ENCODE data around the gene PPARD. TPM values are rescaled to one million over a fixed set of nuclear protein-coding genes. Genes with fewer than 3 reads are reported as not detected.

PPARD gene
- total RNA-seq: 10 to 100 TPM; 10.0 to 22.0 (median 13.4) TPM
- polyA plus RNA-seq: 10 to 100 TPM; 13.8 to 23.8 TPM
- long read RNA-seq, donor 1, partial matches to known transcripts: 0 of 5 reads
- long read RNA-seq, donor 1, other reads (novel, unspliced or antisense): 4 of 5 reads
- long read RNA-seq, donor 2, partial matches to known transcripts: 6 of 8 reads
- long read RNA-seq, donor 2, other reads (novel, unspliced or antisense): 1 of 8 reads
- long read RNA-seq, donor 3, transcript PPARD-203 (8 exons, 3,747 nt): major isoform, 6 of 11 reads
- long read RNA-seq, donor 3, partial matches to known transcripts: 5 of 11 reads
- long read RNA-seq, donor 3, other reads (novel, unspliced or antisense): 0 of 11 reads

DNA sequence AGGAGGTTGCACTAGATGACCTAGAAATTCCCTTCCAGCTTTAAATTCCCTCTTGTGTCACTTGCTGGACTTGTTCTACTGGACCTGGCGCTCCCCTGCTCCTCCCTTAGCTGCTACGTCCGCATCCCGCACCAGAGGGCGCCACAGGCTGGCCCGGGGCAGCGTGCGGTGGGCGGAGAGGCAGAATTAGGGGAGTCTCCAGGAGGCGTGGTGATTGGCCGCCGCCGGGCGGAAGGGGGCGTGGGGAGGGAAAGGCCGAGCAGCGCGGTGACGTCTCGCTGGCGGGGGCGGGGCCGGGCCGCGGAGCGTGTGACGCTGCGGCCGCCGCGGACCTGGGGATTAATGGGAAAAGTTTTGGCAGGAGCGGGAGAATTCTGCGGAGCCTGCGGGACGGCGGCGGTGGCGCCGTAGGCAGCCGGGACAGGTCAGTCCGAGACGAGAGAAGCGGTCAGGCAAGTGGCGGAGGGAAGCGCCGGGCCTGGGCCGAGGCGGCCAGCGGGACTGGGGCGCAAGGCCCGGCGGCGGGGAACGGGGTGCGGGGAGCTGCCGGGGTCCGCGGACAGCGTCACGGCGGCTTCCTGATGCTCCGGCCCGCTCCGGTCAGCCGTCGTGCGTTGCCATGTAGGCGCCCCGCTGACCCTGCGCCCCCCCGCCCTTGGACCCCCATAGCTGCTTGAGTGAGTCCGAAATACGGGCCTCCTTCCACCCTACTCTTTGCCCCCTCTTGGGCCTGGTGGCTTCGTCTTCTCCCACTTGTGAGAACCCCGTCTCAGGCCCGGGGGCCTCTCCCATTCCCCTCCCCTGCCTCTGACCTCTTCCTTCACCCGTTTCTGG is at the start of gene PPARD:
TSS of gene PPARD (plus strand) at position 301 of the 834 bp plus-strand sequence. CDS start 68,530 bp downstream, outside the sequence.
- no peaks in the 10 kb centered on the region for H3K9me3 ChIP-seq
- DNase-seq: peak; percentile 98 to 100 (median 98)
- H3K27ac ChIP-seq: peak within 1 kb of the TSS; percentile 62 to 94 (median 89)
- TF ChIP-seq, protein P1, sequence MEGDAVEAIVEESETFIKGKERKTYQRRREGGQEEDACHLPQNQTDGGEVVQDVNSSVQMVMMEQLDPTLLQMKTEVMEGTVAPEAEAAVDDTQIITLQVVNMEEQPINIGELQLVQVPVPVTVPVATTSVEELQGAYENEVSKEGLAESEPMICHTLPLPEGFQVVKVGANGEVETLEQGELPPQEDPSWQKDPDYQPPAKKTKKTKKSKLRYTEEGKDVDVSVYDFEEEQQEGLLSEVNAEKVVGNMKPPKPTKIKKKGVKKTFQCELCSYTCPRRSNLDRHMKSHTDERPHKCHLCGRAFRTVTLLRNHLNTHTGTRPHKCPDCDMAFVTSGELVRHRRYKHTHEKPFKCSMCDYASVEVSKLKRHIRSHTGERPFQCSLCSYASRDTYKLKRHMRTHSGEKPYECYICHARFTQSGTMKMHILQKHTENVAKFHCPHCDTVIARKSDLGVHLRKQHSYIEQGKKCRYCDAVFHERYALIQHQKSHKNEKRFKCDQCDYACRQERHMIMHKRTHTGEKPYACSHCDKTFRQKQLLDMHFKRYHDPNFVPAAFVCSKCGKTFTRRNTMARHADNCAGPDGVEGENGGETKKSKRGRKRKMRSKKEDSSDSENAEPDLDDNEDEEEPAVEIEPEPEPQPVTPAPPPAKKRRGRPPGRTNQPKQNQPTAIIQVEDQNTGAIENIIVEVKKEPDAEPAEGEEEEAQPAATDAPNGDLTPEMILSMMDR (IDR thresholded peaks at IDR 0.05): peak; percentile 95 to 99 (median 98)
- TF ChIP-seq POLR2A (IDR thresholded peaks at IDR 0.05): peak; percentile 87 to 91
- peak; percentile 99 to 100 (median 100) for ATAC-seq
- peak within 1 kb of the TSS; percentile 64 to 97 (median 94) for H3K4me3 ChIP-seq
- 1% methylated on average over 31 to 77 of the region's 77 CpGs for WGBS, 4 donors
- no peaks in the 10 kb centered on the region for H3K27me3 ChIP-seq
- peaks cover 0 to 28% (median 13%) of the 10 kb centered on the region in 9 donors for H3K36me3 ChIP-seq
- peaks cover 0 to 30% (median 19%) of the 10 kb centered on the region in 12 donors for H3K4me1 ChIP-seq
- intact Hi-C loops (cut with DNase I): loop anchor here (1.0 to 10.0 kb wide), 10 partner anchors 70 to 126 kb away; partner anchors contain the start of gene RPL10A (in 7 of the 10)

DNA sequence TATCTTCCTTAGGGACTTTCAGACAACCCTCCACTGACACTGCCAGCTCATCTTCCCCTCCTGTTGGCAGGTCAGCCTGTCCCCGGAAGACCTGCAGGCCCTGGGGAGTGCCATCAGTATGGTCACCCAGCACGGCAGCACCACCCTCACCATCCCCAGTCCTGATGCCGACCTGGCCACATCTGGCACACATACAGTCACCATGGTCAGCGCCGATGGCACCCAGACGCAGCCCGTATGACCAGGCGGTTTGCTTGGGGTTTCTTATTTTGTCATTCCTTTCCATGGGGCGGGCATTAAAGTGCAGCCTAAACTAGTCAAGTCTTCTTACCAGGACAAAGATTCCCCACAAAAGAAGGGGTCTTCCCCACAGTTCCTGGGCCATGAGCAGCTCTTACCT is 48.7 kb upstream of the PPARD start:
- intact Hi-C loops (cut with DNase I): loop anchor here in 4 of 10 donors (2.0 to 5.0 kb wide), 2 partner anchors 33 to 34 kb away; no protein-coding TSS in a partner anchor
- 89 to 98% (median 93%) methylated on average over 8 to 9 of the region's 9 CpGs for WGBS, 4 donors

DNA sequence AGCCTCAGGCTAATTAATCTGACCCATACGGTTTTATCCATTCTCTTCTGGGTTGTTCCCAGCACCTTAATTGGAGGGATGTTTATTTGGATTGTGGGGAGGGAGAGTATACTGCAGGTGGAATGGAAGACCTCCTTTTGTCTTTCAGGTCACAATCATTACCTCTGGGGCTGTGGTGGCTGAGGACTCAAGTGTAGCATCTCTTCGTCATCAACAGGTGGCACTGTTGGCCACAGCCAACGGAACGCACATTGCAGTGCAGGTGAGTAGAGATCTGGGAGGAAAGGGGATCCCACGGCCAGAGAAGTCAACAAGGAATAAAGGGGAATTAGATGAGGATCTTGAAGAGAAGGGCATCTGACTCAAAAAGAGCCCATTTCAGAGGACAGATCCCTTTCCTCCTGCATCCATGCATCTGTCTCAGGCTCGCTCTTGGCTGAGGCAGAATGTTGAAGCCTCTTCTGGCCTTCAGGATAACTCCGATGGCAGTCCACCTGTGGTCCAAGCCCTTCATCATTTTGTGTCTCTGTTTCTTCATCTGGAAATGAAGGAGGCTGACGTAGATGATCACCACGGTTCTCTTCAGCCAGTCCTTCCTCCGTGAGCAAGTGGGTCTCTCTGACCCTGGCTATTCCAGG is 47.9 kb upstream of the PPARD start:
- no peak overlapping the region for H3K4me3 ChIP-seq
- WGBS, 4 donors: 58 to 62% (median 61%) methylated on average over 10 of the region's 10 CpGs
- H3K9me3 ChIP-seq: no peaks in the 10 kb centered on the region
- ATAC-seq (peak in 1 of 4 donors; percentile 38), DNase-seq (peak in 1 of 5 donors; percentile 45)
- H3K27ac ChIP-seq: no peak overlapping the region
- no peaks in the 10 kb centered on the region for H3K27me3 ChIP-seq
- peaks cover 0 to 66% (median 59%) of the 10 kb centered on the region in 9 donors for H3K36me3 ChIP-seq
- intact Hi-C loops (cut with DNase I): loop anchor here in 4 of 10 donors (2.0 to 5.0 kb wide), 2 partner anchors 32 to 33 kb away; no protein-coding TSS in a partner anchor
- H3K4me1 ChIP-seq: peaks cover 0 to 26% (median 14%) of the 10 kb centered on the region in 12 donors
- TF ChIP-seq, protein P1 (IDR thresholded peaks at IDR 0.05): peak; percentile 47 to 73 (median 64)
- no peak for TF ChIP-seq POLR2A (IDR thresholded peaks at IDR 0.05)

More for the DNA sequence above, 48.7 kb upstream of the PPARD start:
- H3K9me3 ChIP-seq: no peaks in the 10 kb centered on the region
- peaks cover 0 to 73% (median 66%) of the 10 kb centered on the region in 9 donors for H3K36me3 ChIP-seq
- TF ChIP-seq, protein P1 (IDR thresholded peaks at IDR 0.05): no peak
- no peak for TF ChIP-seq POLR2A (IDR thresholded peaks at IDR 0.05)
- no peak overlapping the region for H3K4me3 ChIP-seq
- peaks cover 0 to 23% (median 13%) of the 10 kb centered on the region in 12 donors for H3K4me1 ChIP-seq
- ATAC-seq (no peak), DNase-seq (no peak)
- H3K27ac ChIP-seq: no peak overlapping the region
- no peaks in the 10 kb centered on the region for H3K27me3 ChIP-seq
